Gastroesophageal sphincter (tissue), 3 donors: ENCODE results near the gene REPS1.

Source experiments
- EP300 ChIP-seq: sonication (generic); formaldehyde crosslinking; IDR thresholded peaks from one replicate; pipeline ENCODE4 v1.6.1; 2017; ENCODE audit warnings: antibody characterized with exemption, mild to moderate bottlenecking
- POLR2A ChIP-seq, 2 donors: fragments of 450-650 bp; IDR thresholded peaks; one replicate each; pipeline ENCODE4 v1.6.1; 2017; ENCODE audit warnings: antibody characterized with exemption in 2 of 2, mild to moderate bottlenecking in 2 of 2, moderate library complexity in 1 of 2
- POLR2AphosphoS5 ChIP-seq: sonication (generic); formaldehyde crosslinking; IDR thresholded peaks from one replicate; pipeline ENCODE4 v1.6.1; 2017; ENCODE audit warnings: antibody characterized with exemption
- TF ChIP-seq, protein P1 (sequence below), 4 experiments: fragments of 200-600 bp in 2 of 4; fragments of 450-650 bp in 2 of 4; sonication (generic) in 1 of 4; IDR thresholded peaks; one replicate each; pipeline ENCODE4 v1.5.1; 2017 to 2019; ENCODE audit warnings: antibody characterized with exemption in 4 of 4, mild to moderate bottlenecking in 2 of 4, moderate library complexity in 2 of 4

DNA sequence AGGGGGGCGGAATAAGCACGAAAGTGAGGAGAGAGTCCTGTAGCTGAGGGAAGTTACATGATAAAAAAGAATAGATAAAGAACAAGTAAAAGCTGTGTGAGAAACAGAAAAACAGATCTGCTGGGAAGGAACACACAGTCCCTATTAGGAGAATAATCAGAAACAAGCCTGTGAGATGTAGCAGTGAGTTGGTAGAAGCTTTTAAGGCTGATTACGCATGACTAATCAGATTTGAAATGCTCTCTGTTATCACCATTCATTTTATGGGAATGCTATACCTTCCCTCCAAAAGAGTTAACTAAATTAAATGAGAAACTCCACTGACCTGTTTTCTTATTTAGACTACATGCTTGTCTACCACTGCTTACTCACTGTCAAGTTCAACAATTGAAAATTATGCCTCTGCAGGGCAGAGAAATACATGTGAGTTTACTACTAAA lies 15.8 kb downstream of the REPS1 start:
- TF ChIP-seq POLR2AphosphoS5: no peak
- TF ChIP-seq, protein P1, sequence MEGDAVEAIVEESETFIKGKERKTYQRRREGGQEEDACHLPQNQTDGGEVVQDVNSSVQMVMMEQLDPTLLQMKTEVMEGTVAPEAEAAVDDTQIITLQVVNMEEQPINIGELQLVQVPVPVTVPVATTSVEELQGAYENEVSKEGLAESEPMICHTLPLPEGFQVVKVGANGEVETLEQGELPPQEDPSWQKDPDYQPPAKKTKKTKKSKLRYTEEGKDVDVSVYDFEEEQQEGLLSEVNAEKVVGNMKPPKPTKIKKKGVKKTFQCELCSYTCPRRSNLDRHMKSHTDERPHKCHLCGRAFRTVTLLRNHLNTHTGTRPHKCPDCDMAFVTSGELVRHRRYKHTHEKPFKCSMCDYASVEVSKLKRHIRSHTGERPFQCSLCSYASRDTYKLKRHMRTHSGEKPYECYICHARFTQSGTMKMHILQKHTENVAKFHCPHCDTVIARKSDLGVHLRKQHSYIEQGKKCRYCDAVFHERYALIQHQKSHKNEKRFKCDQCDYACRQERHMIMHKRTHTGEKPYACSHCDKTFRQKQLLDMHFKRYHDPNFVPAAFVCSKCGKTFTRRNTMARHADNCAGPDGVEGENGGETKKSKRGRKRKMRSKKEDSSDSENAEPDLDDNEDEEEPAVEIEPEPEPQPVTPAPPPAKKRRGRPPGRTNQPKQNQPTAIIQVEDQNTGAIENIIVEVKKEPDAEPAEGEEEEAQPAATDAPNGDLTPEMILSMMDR (IDR thresholded peaks at IDR 0.05): no peak
- TF ChIP-seq POLR2A (IDR thresholded peaks at IDR 0.05): no peak
- no peak for TF ChIP-seq EP300
